NCI-H2196 treated with DMSO at 0.1 percent for 48 hours (cell line): ENCODE data around the gene ARHGAP32.
"Not testable (repeated sequence)": the region's sequence is repeated elsewhere in the genome, so short reads cannot be mapped to it uniquely, and the experiment has no call there.

ENCODE experiments used
- DNase-seq: peaks from one replicate; lab custom pipeline; 2025; ENCODE audit not compliant: unreplicated experiment; lab: John Stamatoyannopoulos, UW

Gene ARHGAP32

GRCh38 chr11:129041611-129042018, 150.5 kb downstream of the ARHGAP32 start:
- no peak for DNase-seq

GRCh38 chr11:129040934-129041333, 151.2 kb downstream of the ARHGAP32 start:
- no peak for DNase-seq

GRCh38 chr11:129035244-129035643, 156.9 kb downstream of the ARHGAP32 start:
- no peak for DNase-seq

GRCh38 chr11:129034001-129034400, 158.1 kb downstream of the ARHGAP32 start:
- no peak for DNase-seq

- peak; percentile 7 for DNase-seq
Measured at GRCh38 chr11:129023968-129024676, 168.0 kb downstream of the ARHGAP32 start.

GRCh38 chr11:129021295-129021694, 170.8 kb downstream of the ARHGAP32 start:
- DNase-seq: no peak

- DNase-seq: no peak
Measured at GRCh38 chr11:129018991-129019390, 173.1 kb downstream of the ARHGAP32 start.

- DNase-seq: no peak
Measured at GRCh38 chr11:129018126-129018525, 174.0 kb downstream of the ARHGAP32 start.

- DNase-seq: no peak
Measured at GRCh38 chr11:129013737-129014475, 178.2 kb downstream of the ARHGAP32 start.

- DNase-seq: no peak
Measured at GRCh38 chr11:129012880-129013279, 179.2 kb downstream of the ARHGAP32 start.

- DNase-seq: no peak
Measured at GRCh38 chr11:129006161-129006560, 186.0 kb downstream of the ARHGAP32 start.

GRCh38 chr11:128999165-128999564, 193.0 kb downstream of the ARHGAP32 start:
- DNase-seq: not testable (repeated sequence)

- DNase-seq: no peak
Measured at GRCh38 chr11:128988242-128988970, 203.7 kb downstream of the ARHGAP32 start.

- no peak for DNase-seq
Measured at GRCh38 chr11:128985880-128986279, 206.2 kb downstream of the ARHGAP32 start.

- DNase-seq: no peak
Measured at GRCh38 chr11:128983023-128983422, 209.1 kb downstream of the ARHGAP32 start.

GRCh38 chr11:128981254-128981653, 210.9 kb downstream of the ARHGAP32 start:
- no peak for DNase-seq

GRCh38 chr11:128970598-128971190, 221.4 kb downstream of the ARHGAP32 start:
- no peak for DNase-seq

GRCh38 chr11:128968916-128969315, 223.2 kb downstream of the ARHGAP32 start:
- no peak for DNase-seq

GRCh38 chr11:128967578-128967977, 224.5 kb downstream of the ARHGAP32 start:
- no peak for DNase-seq

GRCh38 chr11:128965485-128965884, 226.6 kb downstream of the ARHGAP32 start:
- no peak for DNase-seq

- DNase-seq: peak; percentile 20
Measured at GRCh38 chr11:128964463-128964930, 227.6 kb downstream of the ARHGAP32 start.
